ENCODE data around the gene TMEM25. TPM values are rescaled to one million over a fixed set of nuclear protein-coding genes. Genes with fewer than 3 reads are reported as not detected.
"Not testable (repeated sequence)": the region's sequence is repeated elsewhere in the genome, so short reads cannot be mapped to it uniquely, and the experiment has no call there.

The TMEM25 gene
- total RNA-seq, 2 donors from 2014 or later, result 36.3 to 50.8 TPM

- no peak for DNase-seq (ENCODE audit: low spot score)
- H3K4me3 ChIP-seq, result no peak overlapping the region
- ATAC-seq (ENCODE audit: insufficient number of reproducible peaks, low FRiP score, low read depth), result no peak
- no peak overlapping the region for H3K27ac ChIP-seq
- peaks cover 2 to 29% of the 10 kb centered on the region in 2 donors for H3K4me1 ChIP-seq (ENCODE audit: control insufficient read depth in 1 of 2, low read depth in 2 of 2)
- no peak for TF ChIP-seq CTCF (IDR thresholded peaks at IDR 0.05)
- no peaks in the 10 kb centered on the region for H3K9me3 ChIP-seq
- H3K27me3 ChIP-seq (replicated peaks; ENCODE audit: insufficient read depth), result no peaks in the 10 kb centered on the region
- no peaks in the 10 kb centered on the region for H3K36me3 ChIP-seq
Observed at GRCh38 chr11:118569670-118570069, 38.7 kb downstream of the TMEM25 start.

GRCh38 chr11:118570787-118571186, 39.8 kb downstream of the TMEM25 start:
- TF ChIP-seq CTCF (IDR thresholded peaks at IDR 0.05), result no peak
- Histone ChIP-seq H3K27ac (peak overlapping the region; percentile 99 to 100), H3K36me3 (no peaks in the 10 kb centered on the region), H3K9me3 (no peaks in the 10 kb centered on the region), H3K4me1 (ENCODE audit: control insufficient read depth in 1 of 2, low read depth in 2 of 2) (peaks cover 7 to 36% of the 10 kb centered on the region in 2 donors), H3K4me3 (no peak overlapping the region), H3K27me3 (replicated peaks; ENCODE audit: insufficient read depth) (no peaks in the 10 kb centered on the region)
- DNase-seq (ENCODE audit: low spot score) (no peak), ATAC-seq (ENCODE audit: insufficient number of reproducible peaks, low FRiP score, low read depth) (no peak)

GRCh38 chr11:118571701-118572060, 40.7 kb downstream of the TMEM25 start:
- Histone ChIP-seq H3K27ac (peak overlapping the region; percentile 99 to 100), H3K4me3 (peak overlapping the region; percentile 98), H3K4me1 (ENCODE audit: control insufficient read depth in 1 of 2, low read depth in 2 of 2) (peaks cover 10 to 42% of the 10 kb centered on the region in 2 donors)
- not testable (repeated sequence) for H3K36me3 ChIP-seq; H3K27me3 ChIP-seq (replicated peaks; ENCODE audit: insufficient read depth); H3K9me3 ChIP-seq; DNase-seq (ENCODE audit: low spot score); ATAC-seq (ENCODE audit: insufficient number of reproducible peaks, low FRiP score, low read depth)

- peak within 1 kb of the TSS; percentile 98 for H3K4me3 ChIP-seq
- no peaks in the 10 kb centered on the region for H3K36me3 ChIP-seq
- ATAC-seq (ENCODE audit: insufficient number of reproducible peaks, low FRiP score, low read depth) (peak; percentile 44), DNase-seq (ENCODE audit: low spot score) (no peak)
- H3K27ac ChIP-seq, result peak within 1 kb of the TSS; percentile 99 to 100
- no peaks in the 10 kb centered on the region for H3K9me3 ChIP-seq
- TF ChIP-seq CTCF (IDR thresholded peaks at IDR 0.05), result no peak
- no peaks in the 10 kb centered on the region for H3K27me3 ChIP-seq (replicated peaks; ENCODE audit: insufficient read depth)
- H3K4me1 ChIP-seq (ENCODE audit: control insufficient read depth in 1 of 2, low read depth in 2 of 2), result peaks cover 13 to 48% of the 10 kb centered on the region in 2 donors
Observed at GRCh38 chr11:118572061-118572980, 41.3 kb downstream of the TMEM25 start, which contains the start of gene ARCN1. ARCN1 (plus strand) TSS chr11:118572409; CDS start chr11:118572548, 139 bp downstream.

GRCh38 chr11:118572981-118573550, 42.1 kb downstream of the TMEM25 start:
- H3K27me3 ChIP-seq (replicated peaks; ENCODE audit: insufficient read depth), result no peaks in the 10 kb centered on the region
- H3K36me3 ChIP-seq, result no peaks in the 10 kb centered on the region
- TF ChIP-seq CTCF (IDR thresholded peaks at IDR 0.05), result no peak
- peak overlapping the region; percentile 99 to 100 for H3K27ac ChIP-seq
- DNase-seq (ENCODE audit: low spot score) (no peak), ATAC-seq (ENCODE audit: insufficient number of reproducible peaks, low FRiP score, low read depth) (peak; percentile 26)
- no peaks in the 10 kb centered on the region for H3K9me3 ChIP-seq
- peaks cover 13 to 54% of the 10 kb centered on the region in 2 donors for H3K4me1 ChIP-seq (ENCODE audit: control insufficient read depth in 1 of 2, low read depth in 2 of 2)
- H3K4me3 ChIP-seq, result peak overlapping the region; percentile 98

Measured in thoracic aorta (tissue), 2 donors.